H1 (cell line): ENCODE results near the gene CCDC144A. TPM values are rescaled to one million over a fixed set of nuclear protein-coding genes. Genes with fewer than 3 reads are reported as not detected.
A peak's percentile ranks its signal among the peaks of the same experiment; 100 is the strongest.
"Not testable (repeated sequence)": the region's sequence is repeated elsewhere in the genome, so short reads cannot be mapped to it uniquely, and the experiment has no call there.

ENCODE experiments used
- CTCF ChIA-PET: fragments of 300-600 bp; sonication (Branson Sonifier 250); formaldehyde crosslinking; loops from one replicate; lab custom pipeline; 2021; ENCODE audit not compliant: partially characterized antibody; lab: Charles Lee
- POLR2A ChIA-PET: fragments of 300-600 bp; sonication (Branson Sonifier 250); formaldehyde crosslinking; loops from one replicate; lab custom pipeline; 2021; ENCODE audit warnings: inconsistent platforms; ENCODE audit not compliant: partially characterized antibody; lab: Charles Lee
- DNase-seq, 2 experiments: peaks; one replicate each; pipeline versions ENCODE4 v3.0.0 to v3.0.0-alpha.2; 2010 to 2022; ENCODE audit warnings: low spot score in 2 of 2, low read depth in 1 of 2, mixed read lengths in 1 of 2
- FAIRE-seq: peaks from 2 replicates; lab custom pipeline; 2011; peaks lifted over from hg19 to GRCh38; lab: Jason Lieb, UNC
- H2AFZ ChIP-seq: 2 replicates; pipeline ENCODE4 v1.8.1; 2012; ENCODE audit warnings: low read length, inconsistent platforms
- H2AK5ac ChIP-seq: 2 replicates; pipeline ENCODE4 v1.6.1; 2013; ENCODE audit warnings: low read depth, low read length
- H2BK120ac ChIP-seq: replicated peaks from 2 replicates; pipeline ENCODE3; 2013; ENCODE audit warnings: low read depth, low read length, inconsistent platforms
- H2BK12ac ChIP-seq: 2 replicates; pipeline ENCODE4 v1.6.1; 2013; ENCODE audit warnings: low read depth, low read length
- H2BK15ac ChIP-seq: 2 replicates; pipeline ENCODE4 v1.6.1; 2013; ENCODE audit warnings: low read length
- H2BK20ac ChIP-seq: 2 replicates; pipeline ENCODE4 v1.6.1; 2013; ENCODE audit warnings: low read length
- H2BK5ac ChIP-seq: 2 replicates; pipeline ENCODE4 v1.6.1; 2013; ENCODE audit warnings: low read depth, low read length
- H3K14ac ChIP-seq: 2 replicates; pipeline ENCODE4 v1.6.1; 2013; ENCODE audit warnings: inconsistent platforms; ENCODE audit not compliant: insufficient read length
- H3K18ac ChIP-seq: 2 replicates; pipeline ENCODE4 v1.6.1; 2013; ENCODE audit warnings: low read length; ENCODE audit errors: extremely low read depth
- H3K23ac ChIP-seq: 2 replicates; pipeline ENCODE4 v1.6.1; 2013; ENCODE audit warnings: inconsistent platforms; ENCODE audit not compliant: insufficient read length
- H3K23me2 ChIP-seq: 2 replicates; pipeline ENCODE4 v1.6.1; 2013; ENCODE audit warnings: low read depth, low read length
- H3K27ac ChIP-seq: 2 replicates; pipeline ENCODE4 v1.6.1; 2011; ENCODE audit warnings: low read depth, low read length, inconsistent platforms
- H3K27me3 ChIP-seq, 4 experiments: replicated peaks in 1 of 4; 1 replicate in 1 of 4; 2 replicates in 3 of 4; pipeline versions ENCODE4 v1.6.1 to v1.8.1; 2011 to 2013; ENCODE audit warnings: low read length in 3 of 4, mild to moderate bottlenecking in 3 of 4, inconsistent platforms in 2 of 4, mixed read lengths in 2 of 4, moderate library complexity in 1 of 4; ENCODE audit not compliant: control insufficient read depth in 3 of 4, insufficient read depth in 3 of 4; ENCODE audit errors: extremely low read depth in 1 of 4
- H3K36me3 ChIP-seq, 4 experiments: 2 replicates each; pipeline versions ENCODE4 v1.6.1 to v1.8.1; 2011 to 2013; ENCODE audit warnings: mild to moderate bottlenecking in 4 of 4, low read length in 3 of 4, moderate library complexity in 2 of 4, control low read depth in 1 of 4, inconsistent platforms in 1 of 4; ENCODE audit not compliant: insufficient read depth in 4 of 4, control insufficient read depth in 2 of 4
- H3K4ac ChIP-seq: replicated peaks from 2 replicates; pipeline ENCODE3; 2013; ENCODE audit warnings: low read length, low read depth, mixed read lengths, inconsistent platforms; ENCODE audit not compliant: insufficient read length
- H3K4me1 ChIP-seq, 4 experiments: replicated peaks in 1 of 4; 1 replicate in 1 of 4; 2 replicates in 3 of 4; pipeline versions ENCODE4 v1.6.1 to v1.8.1; 2011 to 2013; ENCODE audit warnings: low read length in 3 of 4, inconsistent platforms in 2 of 4, mixed read lengths in 1 of 4; ENCODE audit not compliant: insufficient read depth in 4 of 4, control insufficient read depth in 3 of 4
- H3K4me2 ChIP-seq, 2 experiments: 2 replicates each; pipeline versions ENCODE4 v1.6.1 to v1.8.1; 2011 to 2013; ENCODE audit warnings: low read depth in 2 of 2, low read length in 2 of 2, control low read depth in 1 of 2, inconsistent platforms in 1 of 2, mild to moderate bottlenecking in 1 of 2; ENCODE audit not compliant: insufficient read depth in 1 of 2
- H3K4me3 ChIP-seq, 4 experiments: fragments of 200-600, 300-600 bp in 1 of 4; sonication (generic), shearing (Covaris generic), sonication (Bioruptor Twin) in 1 of 4; 2 replicates each; pipeline versions ENCODE4 v1.5.1 to v1.8.1; 2011 to 2016; ENCODE audit warnings: low read length in 4 of 4, low read depth in 3 of 4, control low read depth in 2 of 4, inconsistent platforms in 2 of 4, mild to moderate bottlenecking in 2 of 4, mixed read lengths in 1 of 4, moderate library complexity in 1 of 4; ENCODE audit not compliant: insufficient read depth in 2 of 4; ENCODE audit errors: extremely low read depth in 1 of 4
- H3K56ac ChIP-seq: replicated peaks from 2 replicates; pipeline ENCODE3; 2013; ENCODE audit warnings: low read depth, mild to moderate bottlenecking, mixed read lengths, low read length, inconsistent platforms; ENCODE audit not compliant: insufficient read length
- H3K79me1 ChIP-seq: 2 replicates; pipeline ENCODE4 v1.6.1; 2013; ENCODE audit warnings: low read depth, low read length, control low read depth
- H3K79me2 ChIP-seq, 2 experiments: 2 replicates each; pipeline versions ENCODE4 v1.6.1 to v1.8.1; 2012 to 2013; ENCODE audit warnings: low read length in 2 of 2, mild to moderate bottlenecking in 2 of 2, inconsistent platforms in 1 of 2; ENCODE audit not compliant: insufficient read depth in 2 of 2, control insufficient read depth in 1 of 2
- H3K9ac ChIP-seq, 4 experiments: replicated peaks in 1 of 4; 1 replicate in 1 of 4; 2 replicates in 3 of 4; pipeline versions ENCODE4 v1.6.1 to v1.8.1; 2011 to 2013; ENCODE audit warnings: low read depth in 3 of 4, low read length in 3 of 4, control low read depth in 2 of 4, mild to moderate bottlenecking in 2 of 4, moderate library complexity in 2 of 4, inconsistent platforms in 1 of 4; ENCODE audit errors: extremely low read depth in 1 of 4
- H3K9me3 ChIP-seq, 2 experiments: 2 replicates each; pipeline versions ENCODE4 v1.6.1 to v1.8.1; 2012 to 2013; ENCODE audit warnings: mild to moderate bottlenecking in 2 of 2, moderate library complexity in 2 of 2, control low read depth in 1 of 2, inconsistent platforms in 1 of 2, low read depth in 1 of 2, low read length in 1 of 2, mixed read lengths in 1 of 2; ENCODE audit not compliant: insufficient read depth in 2 of 2
- H4K20me1 ChIP-seq, 2 experiments: replicated peaks in 1 of 2; 2 replicates each; pipeline versions ENCODE3 to v1.8.1; 2011 to 2013; ENCODE audit warnings: inconsistent platforms in 2 of 2, low read length in 2 of 2, mild to moderate bottlenecking in 1 of 2; ENCODE audit not compliant: insufficient read depth in 2 of 2, control insufficient read depth in 1 of 2
- H4K5ac ChIP-seq: 2 replicates; pipeline ENCODE4 v1.6.1; 2013; ENCODE audit warnings: low read length, low read depth, mixed read lengths, inconsistent platforms; ENCODE audit not compliant: insufficient read length
- H4K8ac ChIP-seq: 2 replicates; pipeline ENCODE4 v1.8.0; 2013; ENCODE audit warnings: mild to moderate bottlenecking, moderate library complexity, low read length, inconsistent platforms; ENCODE audit not compliant: insufficient read depth; ENCODE audit errors: extremely low read depth
- H4K91ac ChIP-seq: replicated peaks from 2 replicates; pipeline ENCODE3; 2013; ENCODE audit warnings: low read length, mixed read lengths, inconsistent platforms; ENCODE audit not compliant: insufficient read length
- CREB1 ChIP-seq: IDR thresholded peaks from 2 replicates; pipeline ENCODE4 v1.6.1; 2012; ENCODE audit warnings: inconsistent platforms
- MAX ChIP-seq: IDR thresholded peaks from 2 replicates; pipeline ENCODE4 v1.6.1; 2012; ENCODE audit warnings: inconsistent platforms
- POU5F1 ChIP-seq: IDR thresholded peaks from 2 replicates; pipeline ENCODE4 v1.6.1; 2011; ENCODE audit warnings: low read depth, mild to moderate bottlenecking, low read length, moderate library complexity
- WGBS, 2 experiments: shearing (Covaris generic) in 1 of 2; methylation state at CpG; one replicate each; pipeline versions ENCODE4 v1.1.6 to v1.1.7; 2013 to 2015; ENCODE audit warnings: low lambda C conversion rate in 2 of 2, mixed read lengths in 2 of 2, inconsistent platforms in 1 of 2, low coverage in 1 of 2, missing lambda C conversion rate in 1 of 2; ENCODE audit not compliant: insufficient replicate concordance in 2 of 2, insufficient coverage in 1 of 2, insufficient read length in 1 of 2; ENCODE audit errors: extremely low coverage in 1 of 2, missing lambda C conversion rate in 1 of 2; 5-methylcytosine and 5-hydroxymethylcytosine counted together
- polyA plus RNA-seq, 7 experiments: library from polyadenylated mRNA; depleted of rRNA in 3 of 7; stranded (reverse) in 5 of 7; unstranded in 2 of 7; fragments of >200 nt in 5 of 7; fragments of 200-250 nt in 2 of 7; gene quantifications; 1 replicate in 5 of 7; 2 replicates in 1 of 7; 4 replicates in 1 of 7; pipeline versions ENCODE4 v1.2.1 to v1.2.3, GENCODE V29; 2011 to 2013; ENCODE audit warnings: missing spikeins in 2 of 7, mixed read lengths in 2 of 7
- total RNA-seq: library from RNA; stranded (reverse); fragmentation: NEBNext Ultra II Directional; extraction: Animal tissue kit (Norgen Biotek cat#: 25700); gene quantifications from 2 replicates; pipeline ENCODE4 v1.2.1, GENCODE V29; 2021

CCDC144A gene
- total and polyA plus RNA-seq, 2 of the 8 experiments (the other 6 are each of a cell fraction or from before 2014, with no cell fraction given): 0.35 to 1.7 TPM

GRCh38 chr17:16745492-16746203, 55.6 kb downstream of the CCDC144A start:
- H3K79me2 ChIP-seq, H3K14ac ChIP-seq, H2BK20ac ChIP-seq, CTCF ChIA-PET, FAIRE-seq, H3K23ac ChIP-seq, H4K8ac ChIP-seq, H3K79me1 ChIP-seq, H3K4ac ChIP-seq, H3K56ac ChIP-seq, H3K18ac ChIP-seq, H2AFZ ChIP-seq, H2AK5ac ChIP-seq, H3K36me3 ChIP-seq, H4K5ac ChIP-seq, H3K4me1 ChIP-seq, H2BK12ac ChIP-seq, H4K91ac ChIP-seq, H3K27me3 ChIP-seq, H2BK120ac ChIP-seq, H3K27ac ChIP-seq, H4K20me1 ChIP-seq, H2BK5ac ChIP-seq, H3K23me2 ChIP-seq, H3K9me3 ChIP-seq, H2BK15ac ChIP-seq, H3K9ac ChIP-seq, POLR2A ChIA-PET: not testable (repeated sequence)
- H3K4me3 ChIP-seq: peak overlapping the region in 3 of 4 experiments; percentile 10 to 52 (median 27); a peak in 4 of 8 replicates
- DNase-seq: peak in 1 of 2 experiments; percentile 64
- peak overlapping the region; percentile 52 to 58; a peak in 3 of 4 replicates for H3K4me2 ChIP-seq
- TF ChIP-seq MAX: peak; percentile 53
- 0 out of 2 replicates have a peak, but pooled peaks have one; percentile 9 for TF ChIP-seq POU5F1
- TF ChIP-seq CREB1: peak; percentile 53; the same call in 1 of the 2 replicates
- 3% methylated on average over 18 of the region's 25 CpGs; no CpG with 5 or more reads in 1 of the 2 experiments for WGBS, 2 experiments
